Neural cell (in vitro differentiated cells): ENCODE measurements around the gene PRR5L.

ENCODE experiments used
- EZH2 ChIP-seq: fragments of 200-600, 300-800 bp; shearing (Covaris generic), sonication (generic); IDR thresholded peaks from 2 replicates; pipeline ENCODE4 v1.6.1; 2014; ENCODE audit warnings: antibody characterized with exemption, low read length, borderline replicate concordance, mild to moderate bottlenecking; ENCODE audit not compliant: insufficient read depth, poor library complexity, severe bottlenecking
- RAD21 ChIP-seq: fragments of 450-650 bp; conservative IDR thresholded peaks from 2 replicates; pipeline ENCODE4 v1.6.1; 2014; ENCODE audit warnings: antibody characterized with exemption, mild to moderate bottlenecking, moderate library complexity
- TF ChIP-seq, protein P1 (sequence below): fragments of 450-650 bp; IDR thresholded peaks from 2 replicates; pipeline ENCODE4 v1.5.1; 2014; ENCODE audit warnings: antibody characterized with exemption, mild to moderate bottlenecking, moderate library complexity; ENCODE audit not compliant: poor library complexity, severe bottlenecking
- TF ChIP-seq, protein P2 (sequence below): IDR thresholded peaks from 2 replicates; pipeline ENCODE4 v1.6.1; 2012; ENCODE audit warnings: borderline replicate concordance

- TF ChIP-seq RAD21, result no peak
- TF ChIP-seq, protein P1, sequence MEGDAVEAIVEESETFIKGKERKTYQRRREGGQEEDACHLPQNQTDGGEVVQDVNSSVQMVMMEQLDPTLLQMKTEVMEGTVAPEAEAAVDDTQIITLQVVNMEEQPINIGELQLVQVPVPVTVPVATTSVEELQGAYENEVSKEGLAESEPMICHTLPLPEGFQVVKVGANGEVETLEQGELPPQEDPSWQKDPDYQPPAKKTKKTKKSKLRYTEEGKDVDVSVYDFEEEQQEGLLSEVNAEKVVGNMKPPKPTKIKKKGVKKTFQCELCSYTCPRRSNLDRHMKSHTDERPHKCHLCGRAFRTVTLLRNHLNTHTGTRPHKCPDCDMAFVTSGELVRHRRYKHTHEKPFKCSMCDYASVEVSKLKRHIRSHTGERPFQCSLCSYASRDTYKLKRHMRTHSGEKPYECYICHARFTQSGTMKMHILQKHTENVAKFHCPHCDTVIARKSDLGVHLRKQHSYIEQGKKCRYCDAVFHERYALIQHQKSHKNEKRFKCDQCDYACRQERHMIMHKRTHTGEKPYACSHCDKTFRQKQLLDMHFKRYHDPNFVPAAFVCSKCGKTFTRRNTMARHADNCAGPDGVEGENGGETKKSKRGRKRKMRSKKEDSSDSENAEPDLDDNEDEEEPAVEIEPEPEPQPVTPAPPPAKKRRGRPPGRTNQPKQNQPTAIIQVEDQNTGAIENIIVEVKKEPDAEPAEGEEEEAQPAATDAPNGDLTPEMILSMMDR, result no peak
- TF ChIP-seq EZH2, result no peak
- TF ChIP-seq, protein P2, sequence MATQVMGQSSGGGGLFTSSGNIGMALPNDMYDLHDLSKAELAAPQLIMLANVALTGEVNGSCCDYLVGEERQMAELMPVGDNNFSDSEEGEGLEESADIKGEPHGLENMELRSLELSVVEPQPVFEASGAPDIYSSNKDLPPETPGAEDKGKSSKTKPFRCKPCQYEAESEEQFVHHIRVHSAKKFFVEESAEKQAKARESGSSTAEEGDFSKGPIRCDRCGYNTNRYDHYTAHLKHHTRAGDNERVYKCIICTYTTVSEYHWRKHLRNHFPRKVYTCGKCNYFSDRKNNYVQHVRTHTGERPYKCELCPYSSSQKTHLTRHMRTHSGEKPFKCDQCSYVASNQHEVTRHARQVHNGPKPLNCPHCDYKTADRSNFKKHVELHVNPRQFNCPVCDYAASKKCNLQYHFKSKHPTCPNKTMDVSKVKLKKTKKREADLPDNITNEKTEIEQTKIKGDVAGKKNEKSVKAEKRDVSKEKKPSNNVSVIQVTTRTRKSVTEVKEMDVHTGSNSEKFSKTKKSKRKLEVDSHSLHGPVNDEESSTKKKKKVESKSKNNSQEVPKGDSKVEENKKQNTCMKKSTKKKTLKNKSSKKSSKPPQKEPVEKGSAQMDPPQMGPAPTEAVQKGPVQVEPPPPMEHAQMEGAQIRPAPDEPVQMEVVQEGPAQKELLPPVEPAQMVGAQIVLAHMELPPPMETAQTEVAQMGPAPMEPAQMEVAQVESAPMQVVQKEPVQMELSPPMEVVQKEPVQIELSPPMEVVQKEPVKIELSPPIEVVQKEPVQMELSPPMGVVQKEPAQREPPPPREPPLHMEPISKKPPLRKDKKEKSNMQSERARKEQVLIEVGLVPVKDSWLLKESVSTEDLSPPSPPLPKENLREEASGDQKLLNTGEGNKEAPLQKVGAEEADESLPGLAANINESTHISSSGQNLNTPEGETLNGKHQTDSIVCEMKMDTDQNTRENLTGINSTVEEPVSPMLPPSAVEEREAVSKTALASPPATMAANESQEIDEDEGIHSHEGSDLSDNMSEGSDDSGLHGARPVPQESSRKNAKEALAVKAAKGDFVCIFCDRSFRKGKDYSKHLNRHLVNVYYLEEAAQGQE, result no peak
Measured at GRCh38 chr11:36317992-36318391, 21.9 kb downstream of the PRR5L start.
